IPS DF 6.9 (cell line): Measurements from ENCODE around the gene SMC1B.

Source experiments
- DNase-seq: peaks from one replicate; pipeline ENCODE4 v3.0.0-alpha.2; 2013; ENCODE audit warnings: low read depth, low spot score
- H3K27ac ChIP-seq: one replicate; pipeline ENCODE4 v1.5.1; 2013; ENCODE audit warnings: low read length, control low read depth
- H3K27me3 ChIP-seq: 2 replicates; pipeline ENCODE4 v1.6.1; 2013; ENCODE audit warnings: mild to moderate bottlenecking, low read length; ENCODE audit not compliant: control insufficient read depth, insufficient read depth
- H3K36me3 ChIP-seq: 2 replicates; pipeline ENCODE4 v1.6.1; 2013; ENCODE audit warnings: low read length; ENCODE audit not compliant: control insufficient read depth, insufficient read depth
- H3K4me1 ChIP-seq: 2 replicates; pipeline ENCODE4 v1.6.1; 2013; ENCODE audit warnings: low read length; ENCODE audit not compliant: control insufficient read depth, insufficient read depth
- H3K4me3 ChIP-seq: 2 replicates; pipeline ENCODE4 v1.5.1; 2013; ENCODE audit warnings: mild to moderate bottlenecking, low read length
- H3K9me3 ChIP-seq: 2 replicates; pipeline ENCODE4 v1.6.1; 2013; ENCODE audit warnings: low read length, inconsistent platforms; ENCODE audit not compliant: control insufficient read depth, insufficient read depth
- WGBS: extraction: QIAGEN DNeasy Blood & Tissue Kit; methylation state at CpG from one replicate; pipeline ENCODE4 v1.1.7; 2013; ENCODE audit warnings: mixed read lengths, missing lambda C conversion rate; ENCODE audit not compliant: insufficient read length, insufficient coverage; 5-methylcytosine and 5-hydroxymethylcytosine counted together

Gene SMC1B, protein sequence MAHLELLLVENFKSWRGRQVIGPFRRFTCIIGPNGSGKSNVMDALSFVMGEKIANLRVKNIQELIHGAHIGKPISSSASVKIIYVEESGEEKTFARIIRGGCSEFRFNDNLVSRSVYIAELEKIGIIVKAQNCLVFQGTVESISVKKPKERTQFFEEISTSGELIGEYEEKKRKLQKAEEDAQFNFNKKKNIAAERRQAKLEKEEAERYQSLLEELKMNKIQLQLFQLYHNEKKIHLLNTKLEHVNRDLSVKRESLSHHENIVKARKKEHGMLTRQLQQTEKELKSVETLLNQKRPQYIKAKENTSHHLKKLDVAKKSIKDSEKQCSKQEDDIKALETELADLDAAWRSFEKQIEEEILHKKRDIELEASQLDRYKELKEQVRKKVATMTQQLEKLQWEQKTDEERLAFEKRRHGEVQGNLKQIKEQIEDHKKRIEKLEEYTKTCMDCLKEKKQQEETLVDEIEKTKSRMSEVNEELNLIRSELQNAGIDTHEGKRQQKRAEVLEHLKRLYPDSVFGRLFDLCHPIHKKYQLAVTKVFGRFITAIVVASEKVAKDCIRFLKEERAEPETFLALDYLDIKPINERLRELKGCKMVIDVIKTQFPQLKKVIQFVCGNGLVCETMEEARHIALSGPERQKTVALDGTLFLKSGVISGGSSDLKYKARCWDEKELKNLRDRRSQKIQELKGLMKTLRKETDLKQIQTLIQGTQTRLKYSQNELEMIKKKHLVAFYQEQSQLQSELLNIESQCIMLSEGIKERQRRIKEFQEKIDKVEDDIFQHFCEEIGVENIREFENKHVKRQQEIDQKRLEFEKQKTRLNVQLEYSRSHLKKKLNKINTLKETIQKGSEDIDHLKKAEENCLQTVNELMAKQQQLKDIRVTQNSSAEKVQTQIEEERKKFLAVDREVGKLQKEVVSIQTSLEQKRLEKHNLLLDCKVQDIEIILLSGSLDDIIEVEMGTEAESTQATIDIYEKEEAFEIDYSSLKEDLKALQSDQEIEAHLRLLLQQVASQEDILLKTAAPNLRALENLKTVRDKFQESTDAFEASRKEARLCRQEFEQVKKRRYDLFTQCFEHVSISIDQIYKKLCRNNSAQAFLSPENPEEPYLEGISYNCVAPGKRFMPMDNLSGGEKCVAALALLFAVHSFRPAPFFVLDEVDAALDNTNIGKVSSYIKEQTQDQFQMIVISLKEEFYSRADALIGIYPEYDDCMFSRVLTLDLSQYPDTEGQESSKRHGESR

GRCh38 chr22:45413368-45414211, at the start of gene SMC1B, which contains the start of gene RIBC2:
SMC1B (minus strand) TSS chr22:45413599; CDS start chr22:45413567, 32 bp downstream.
RIBC2 (plus strand) TSS chr22:45413693; CDS start chr22:45413887, 194 bp downstream.
- no peaks in the 10 kb centered on the region for H3K4me1 ChIP-seq
- H3K4me3 ChIP-seq, result peak within 1 kb of the TSS; percentile 39; the same call in 1 of the 2 replicates
- H3K36me3 ChIP-seq, result no peaks in the 10 kb centered on the region
- peaks cover 2% of the 10 kb centered on the region; the same call in 1 of the 2 replicates for H3K27me3 ChIP-seq
- no peak within 1 kb of the TSS for H3K27ac ChIP-seq
- H3K9me3 ChIP-seq, result no peaks in the 10 kb centered on the region
- DNase-seq, result peak; percentile 89
- no CpG with 5 or more reads among the region's 68 CpGs for WGBS

DNA sequence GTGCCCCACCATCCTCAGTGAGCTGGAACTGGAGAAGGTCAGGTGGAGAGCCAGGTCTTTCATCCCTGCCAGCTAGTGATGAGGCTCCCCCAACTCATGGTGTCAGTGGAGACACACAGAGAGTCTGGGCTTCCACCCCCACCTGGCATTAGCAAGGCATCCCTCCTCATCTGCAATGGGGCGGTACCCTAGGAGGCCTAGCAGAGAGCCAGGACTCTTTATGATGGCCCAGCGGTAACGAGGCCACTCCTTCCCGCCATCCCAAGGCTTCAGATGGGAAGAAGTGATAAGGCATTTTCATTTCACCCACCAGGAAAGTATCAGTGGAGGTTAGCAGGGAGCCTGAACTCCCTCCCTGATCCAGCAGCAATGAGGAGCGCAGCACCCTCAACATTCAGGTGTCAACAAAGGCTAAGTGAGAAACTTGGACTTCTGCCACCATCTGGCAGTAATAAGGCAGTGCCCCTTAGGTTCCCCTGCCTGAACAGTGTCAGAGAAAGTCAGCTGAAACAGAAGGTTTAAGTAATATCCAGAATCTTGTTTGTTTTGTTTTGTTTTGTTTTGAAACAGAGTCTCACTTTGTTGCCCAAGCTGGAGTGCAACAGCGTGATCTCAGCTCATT, 48.7 kb upstream of the SMC1B start:
- no peaks in the 10 kb centered on the region for H3K36me3 ChIP-seq
- no peak overlapping the region for H3K27ac ChIP-seq
- no peaks in the 10 kb centered on the region for H3K27me3 ChIP-seq
- DNase-seq, result peak; percentile 13
- no CpG with 5 or more reads among the region's 6 CpGs for WGBS
- no peaks in the 10 kb centered on the region for H3K9me3 ChIP-seq
- no peak overlapping the region for H3K4me3 ChIP-seq
- H3K4me1 ChIP-seq, result no peaks in the 10 kb centered on the region

- Histone ChIP-seq H3K36me3 (no peaks in the 10 kb centered on the region), H3K27me3 (no peaks in the 10 kb centered on the region), H3K4me1 (no peaks in the 10 kb centered on the region), H3K27ac (no peak overlapping the region), H3K4me3 (no peak overlapping the region), H3K9me3 (no peaks in the 10 kb centered on the region)
- no peak for DNase-seq
- WGBS, result no CpG with 5 or more reads among the region's 14 CpGs
Measured at GRCh38 chr22:45460288-45461109, 47.1 kb upstream of the SMC1B start.

- Histone ChIP-seq H3K4me3 (no peak overlapping the region), H3K27ac (no peak overlapping the region), H3K9me3 (no peaks in the 10 kb centered on the region), H3K27me3 (no peaks in the 10 kb centered on the region), H3K36me3 (no peaks in the 10 kb centered on the region), H3K4me1 (no peaks in the 10 kb centered on the region)
- WGBS, result no CpG with 5 or more reads among the region's 8 CpGs
- no peak for DNase-seq
Measured at GRCh38 chr22:45459235-45459634, 45.8 kb upstream of the SMC1B start.

DNA sequence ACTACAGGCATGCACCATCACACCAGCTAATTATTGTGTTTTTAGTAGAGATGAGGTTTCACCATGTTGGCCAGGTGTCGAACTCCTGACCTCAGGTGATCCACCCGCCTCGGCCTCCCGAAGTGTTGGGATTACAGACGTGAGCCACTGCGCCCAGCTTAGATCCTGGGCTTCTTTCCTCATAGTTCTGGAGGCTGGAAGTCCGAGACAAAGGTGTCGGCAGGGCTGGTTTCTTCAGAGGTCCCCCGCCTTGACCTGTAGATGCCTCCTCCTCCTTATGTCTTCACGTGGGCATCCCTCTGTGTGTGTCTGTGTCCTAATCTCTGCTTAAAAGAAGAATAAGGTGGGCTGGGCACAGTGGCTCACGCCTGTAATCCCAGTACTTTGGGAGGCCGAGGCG, 45.1 kb upstream of the SMC1B start:
- H3K36me3 ChIP-seq, result no peaks in the 10 kb centered on the region
- no CpG with 5 or more reads among the region's 13 CpGs for WGBS
- H3K27ac ChIP-seq, result no peak overlapping the region
- H3K9me3 ChIP-seq, result no peaks in the 10 kb centered on the region
- no peak for DNase-seq
- H3K4me3 ChIP-seq, result no peak overlapping the region
- H3K27me3 ChIP-seq, result no peaks in the 10 kb centered on the region
- H3K4me1 ChIP-seq, result no peaks in the 10 kb centered on the region

DNA sequence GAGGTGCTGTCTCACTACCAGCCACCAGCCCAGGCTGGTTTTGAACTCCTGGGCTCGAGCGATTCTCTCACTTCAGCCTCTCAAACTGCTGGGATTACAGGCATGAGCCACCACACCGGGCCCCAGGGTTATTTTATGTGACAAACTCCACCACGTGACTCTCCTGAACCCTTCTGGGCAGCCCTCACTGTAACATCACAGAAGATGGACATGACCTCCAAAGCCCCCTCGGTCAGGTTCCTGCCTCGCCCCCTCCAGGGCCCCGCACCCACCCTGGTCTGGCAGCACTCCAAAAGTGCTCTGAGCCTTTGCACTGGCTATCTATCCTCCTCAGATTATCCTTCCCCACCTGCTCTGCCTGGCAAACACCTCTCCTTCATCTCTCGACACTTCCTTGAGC, 43.4 kb upstream of the SMC1B start:
- no peaks in the 10 kb centered on the region for H3K4me1 ChIP-seq
- DNase-seq, result no peak
- H3K4me3 ChIP-seq, result no peak overlapping the region
- H3K9me3 ChIP-seq, result no peaks in the 10 kb centered on the region
- H3K27me3 ChIP-seq, result no peaks in the 10 kb centered on the region
- no peak overlapping the region for H3K27ac ChIP-seq
- no peaks in the 10 kb centered on the region for H3K36me3 ChIP-seq
- WGBS, result no CpG with 5 or more reads among the region's 8 CpGs

- Histone ChIP-seq H3K4me1 (no peaks in the 10 kb centered on the region), H3K27me3 (no peaks in the 10 kb centered on the region), H3K9me3 (no peaks in the 10 kb centered on the region), H3K4me3 (no peak overlapping the region), H3K27ac (no peak overlapping the region), H3K36me3 (no peaks in the 10 kb centered on the region)
- no CpG with 5 or more reads among the region's 4 CpGs for whole genome bisulfite sequencing
- DNase-seq, result no peak
Measured at GRCh38 chr22:45455621-45456020, 42.2 kb upstream of the SMC1B start.

DNA sequence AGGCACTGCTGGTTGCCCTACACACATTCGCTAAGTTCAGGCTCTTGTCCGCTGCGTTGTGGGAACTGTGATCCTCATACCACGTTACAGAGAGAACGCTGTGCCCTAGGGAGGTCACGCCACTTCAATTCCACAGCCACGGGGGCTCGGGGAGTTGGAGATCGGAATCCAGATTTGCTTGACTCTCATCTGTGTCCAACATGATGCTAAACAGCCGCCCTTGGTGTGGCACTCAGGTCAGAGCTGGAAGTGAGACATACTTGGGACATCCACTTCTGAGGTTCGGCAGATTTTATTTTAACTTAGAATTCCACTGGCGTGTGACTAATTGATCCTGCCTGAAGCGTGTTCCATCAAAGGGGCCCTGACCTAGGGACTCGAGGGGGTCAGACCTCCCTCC, 41.8 kb upstream of the SMC1B start:
- Histone ChIP-seq H3K9me3 (no peaks in the 10 kb centered on the region), H3K4me3 (no peak overlapping the region), H3K27ac (no peak overlapping the region), H3K4me1 (no peaks in the 10 kb centered on the region), H3K27me3 (no peaks in the 10 kb centered on the region), H3K36me3 (no peaks in the 10 kb centered on the region)
- WGBS, result no CpG with 5 or more reads among the region's 14 CpGs
- DNase-seq, result no peak

DNA sequence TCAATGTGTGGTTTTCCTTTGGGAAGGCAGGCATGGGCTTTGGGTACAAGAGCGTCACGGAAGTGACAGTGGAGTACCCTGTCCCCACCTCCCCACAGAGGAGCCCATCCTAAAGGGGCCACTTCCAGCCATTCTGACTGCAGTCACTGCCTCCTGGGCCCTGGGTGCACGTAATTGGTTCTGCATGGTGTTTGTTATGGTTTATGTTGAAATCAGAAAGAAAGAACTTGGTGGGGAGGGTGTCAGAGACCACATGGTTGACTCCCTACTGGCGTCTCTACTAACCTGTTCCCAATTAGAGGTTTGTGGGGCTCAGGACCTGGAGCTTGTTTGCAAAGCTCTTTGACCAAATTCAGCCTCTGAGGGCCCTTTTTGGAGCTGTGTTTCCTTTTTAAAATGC, 40.9 kb upstream of the SMC1B start:
- Histone ChIP-seq H3K27me3 (no peaks in the 10 kb centered on the region), H3K36me3 (no peaks in the 10 kb centered on the region), H3K4me3 (no peak overlapping the region), H3K4me1 (no peaks in the 10 kb centered on the region), H3K27ac (no peak overlapping the region), H3K9me3 (no peaks in the 10 kb centered on the region)
- no peak for DNase-seq
- WGBS, result no CpG with 5 or more reads among the region's 4 CpGs
